GM18861 (cell line): ENCODE measurements around the gene SLC7A6.

Source experiments
- ATAC-seq: cut with Tn5 transposase; IDR thresholded peaks from one replicate; pipeline ENCODE4 v1.9.1; 2021; ENCODE audit not compliant: unreplicated experiment

The SLC7A6 gene

GRCh38 chr16:68339214-68339613 is 74.9 kb downstream of the SLC7A6 start:
- ATAC-seq: no peak

- no peak for ATAC-seq
Measured at GRCh38 chr16:68342620-68343019, 78.3 kb downstream of the SLC7A6 start.

GRCh38 chr16:68343137-68343536 is 78.8 kb downstream of the SLC7A6 start:
- ATAC-seq: no peak

- no peak for ATAC-seq
Measured at GRCh38 chr16:68344252-68344651, 79.9 kb downstream of the SLC7A6 start.

GRCh38 chr16:68345351-68345810 is 81.1 kb downstream of the SLC7A6 start:
- no peak for ATAC-seq

GRCh38 chr16:68345958-68346635 is 81.8 kb downstream of the SLC7A6 start:
- ATAC-seq: no peak

GRCh38 chr16:68346892-68347480 is 82.7 kb downstream of the SLC7A6 start:
- ATAC-seq: no peak

GRCh38 chr16:68347605-68348004 is 83.3 kb downstream of the SLC7A6 start:
- no peak for ATAC-seq

- no peak for ATAC-seq
Measured at GRCh38 chr16:68348639-68349445, 84.5 kb downstream of the SLC7A6 start.

GRCh38 chr16:68349838-68350410 is 85.6 kb downstream of the SLC7A6 start:
- ATAC-seq: no peak

- ATAC-seq: no peak
Measured at GRCh38 chr16:68350813-68351350, 86.6 kb downstream of the SLC7A6 start.
